ENCODE results near the gene PPP1R3E. TPM values are rescaled to one million over a fixed set of nuclear protein-coding genes. Genes with fewer than 3 reads are reported as not detected.

PPP1R3E gene
- total RNA-seq, 4 donors from 2014 or later: 12.6 to 14.5 (median 13.9) TPM

GRCh38 chr14:23310546-23310945 is 7.9 kb upstream of the PPP1R3E start:
- intact Hi-C loops (cut with DNase I): no loop called here
- H3K27me3 ChIP-seq: no peaks in the 10 kb centered on the region
- TF ChIP-seq CTCF (IDR thresholded peaks at IDR 0.05) (no peak), POLR2A (IDR thresholded peaks at IDR 0.05) (no peak)
- WGBS, 2 donors: 78 to 100% methylated on average over 1 of the region's 1 CpG
- peaks cover 25 to 30% of the 10 kb centered on the region in 2 donors for H3K4me1 ChIP-seq
- no peak overlapping the region for H3K4me3 ChIP-seq (replicated peaks in 1 of 3)
- no peak overlapping the region for H3K27ac ChIP-seq
- no peak for DNase-seq
- peaks cover 3 to 8% of the 10 kb centered on the region in 2 donors for H3K36me3 ChIP-seq
- H3K9me3 ChIP-seq: no peaks in the 10 kb centered on the region

DNA sequence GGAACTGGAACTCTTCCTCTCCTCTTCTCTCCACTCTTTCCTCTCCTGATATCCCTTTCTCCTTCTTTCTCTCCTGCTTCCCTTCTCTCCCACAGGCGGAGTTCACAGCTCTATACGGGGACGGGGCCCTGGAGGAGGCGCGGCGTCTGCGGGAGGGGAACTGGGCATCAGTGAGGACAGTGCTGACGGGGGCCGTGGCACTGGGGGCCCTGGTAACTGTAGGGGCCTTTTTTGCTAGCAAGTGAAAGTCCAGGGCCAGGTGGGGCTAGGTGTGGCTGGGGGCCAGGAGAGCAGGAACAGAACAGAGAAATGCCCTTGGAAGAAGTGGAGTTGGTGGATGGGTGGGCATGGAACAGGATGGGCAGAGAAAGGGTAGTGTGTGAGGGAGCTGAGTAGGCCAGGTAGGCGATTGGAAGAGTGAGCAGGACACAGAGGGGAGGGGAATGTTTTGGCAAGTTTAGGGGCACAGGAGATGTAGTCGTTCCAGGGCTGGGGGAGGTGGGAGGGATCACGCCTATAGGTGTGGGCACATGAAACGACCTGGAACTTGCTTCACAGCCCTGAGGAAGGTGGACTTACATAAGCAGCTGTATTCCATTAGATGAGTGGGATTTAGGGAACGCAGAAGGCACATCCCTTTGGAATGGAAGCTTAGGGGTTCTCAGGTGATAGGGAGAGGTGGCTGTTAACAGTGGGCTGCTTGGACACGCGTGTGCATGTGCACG is 6.2 kb upstream of the PPP1R3E start:
- Histone ChIP-seq H3K4me1 (peaks cover 25 to 32% of the 10 kb centered on the region in 2 donors), H3K36me3 (peaks cover 3 to 8% of the 10 kb centered on the region in 2 donors), H3K27me3 (no peaks in the 10 kb centered on the region), H3K27ac (no peak overlapping the region), H3K4me3 (replicated peaks in 1 of 3) (no peak overlapping the region), H3K9me3 (no peaks in the 10 kb centered on the region)
- TF ChIP-seq POLR2A (IDR thresholded peaks at IDR 0.05): no peak
- no peak for TF ChIP-seq CTCF (IDR thresholded peaks at IDR 0.05)
- no peak for DNase-seq
- intact Hi-C loops (cut with DNase I): no loop called here
- 89% methylated on average over 17 of the region's 17 CpGs for WGBS, 2 donors

DNA sequence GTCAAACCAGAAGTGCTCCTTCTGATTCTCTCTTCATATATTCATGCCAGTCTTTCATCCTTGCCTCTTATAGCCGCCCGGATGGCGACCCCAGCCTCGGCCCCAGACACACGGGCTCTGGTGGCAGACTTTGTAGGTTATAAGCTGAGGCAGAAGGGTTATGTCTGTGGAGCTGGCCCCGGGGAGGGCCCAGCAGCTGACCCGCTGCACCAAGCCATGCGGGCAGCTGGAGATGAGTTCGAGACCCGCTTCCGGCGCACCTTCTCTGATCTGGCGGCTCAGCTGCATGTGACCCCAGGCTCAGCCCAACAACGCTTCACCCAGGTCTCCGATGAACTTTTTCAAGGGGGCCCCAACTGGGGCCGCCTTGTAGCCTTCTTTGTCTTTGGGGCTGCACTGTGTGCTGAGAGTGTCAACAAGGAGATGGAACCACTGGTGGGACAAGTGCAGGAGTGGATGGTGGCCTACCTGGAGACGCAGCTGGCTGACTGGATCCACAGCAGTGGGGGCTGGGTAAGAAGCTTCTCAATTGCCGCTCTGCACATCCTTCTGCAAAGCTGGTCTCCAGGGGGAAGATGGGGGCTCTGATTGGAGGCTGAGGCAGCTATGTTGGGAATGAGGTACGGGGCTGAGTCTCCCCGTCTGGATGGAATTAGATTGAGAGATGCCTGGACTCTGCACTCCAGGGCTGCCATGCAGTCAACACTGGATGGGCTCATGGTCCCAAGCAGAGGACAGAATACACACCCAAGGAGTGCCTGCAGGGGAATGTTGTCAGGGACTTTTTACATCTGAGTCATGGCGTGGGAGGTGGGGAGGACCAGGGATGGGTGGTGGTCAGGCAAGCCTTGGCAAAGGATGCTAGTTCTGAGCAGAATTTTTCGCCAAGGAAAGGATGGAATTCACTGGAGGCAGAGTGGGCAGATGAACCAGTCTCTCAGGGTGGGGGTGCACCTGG is 5.3 kb upstream of the PPP1R3E start:
- Histone ChIP-seq H3K4me3 (replicated peaks in 1 of 3) (peak overlapping the region in 1 of 3 donors; percentile 69), H3K36me3 (peaks cover 3 to 8% of the 10 kb centered on the region in 2 donors), H3K27ac (peak overlapping the region in 2 of 3 donors; percentile 70 to 88), H3K9me3 (no peaks in the 10 kb centered on the region), H3K4me1 (peaks cover 25 to 35% of the 10 kb centered on the region in 2 donors), H3K27me3 (no peaks in the 10 kb centered on the region)
- intact Hi-C loops (cut with DNase I): no loop called here
- DNase-seq: no peak
- TF ChIP-seq CTCF (IDR thresholded peaks at IDR 0.05): no peak
- no peak for TF ChIP-seq POLR2A (IDR thresholded peaks at IDR 0.05)
- 83 to 86% methylated on average over 12 to 22 of the region's 22 CpGs for WGBS, 2 donors

GRCh38 chr14:23307146-23307530 is 4.5 kb upstream of the PPP1R3E start:
- Histone ChIP-seq H3K4me1 (peaks cover 25 to 38% of the 10 kb centered on the region in 2 donors), H3K27ac (peak overlapping the region; percentile 70 to 88 (median 87)), H3K36me3 (peaks cover 3 to 8% of the 10 kb centered on the region in 2 donors), H3K27me3 (no peaks in the 10 kb centered on the region), H3K4me3 (replicated peaks in 1 of 3) (peak overlapping the region in 2 of 3 donors; percentile 69 to 73), H3K9me3 (no peaks in the 10 kb centered on the region)
- 9% methylated on average over 5 of the region's 5 CpGs for WGBS, 2 donors
- intact Hi-C loops (cut with DNase I): no loop called here
- no peak for TF ChIP-seq POLR2A (IDR thresholded peaks at IDR 0.05)
- TF ChIP-seq CTCF (IDR thresholded peaks at IDR 0.05): no peak
- DNase-seq: no peak
